ENCODE measurements around the gene TMEM170A.

The TMEM170A gene

DNA sequence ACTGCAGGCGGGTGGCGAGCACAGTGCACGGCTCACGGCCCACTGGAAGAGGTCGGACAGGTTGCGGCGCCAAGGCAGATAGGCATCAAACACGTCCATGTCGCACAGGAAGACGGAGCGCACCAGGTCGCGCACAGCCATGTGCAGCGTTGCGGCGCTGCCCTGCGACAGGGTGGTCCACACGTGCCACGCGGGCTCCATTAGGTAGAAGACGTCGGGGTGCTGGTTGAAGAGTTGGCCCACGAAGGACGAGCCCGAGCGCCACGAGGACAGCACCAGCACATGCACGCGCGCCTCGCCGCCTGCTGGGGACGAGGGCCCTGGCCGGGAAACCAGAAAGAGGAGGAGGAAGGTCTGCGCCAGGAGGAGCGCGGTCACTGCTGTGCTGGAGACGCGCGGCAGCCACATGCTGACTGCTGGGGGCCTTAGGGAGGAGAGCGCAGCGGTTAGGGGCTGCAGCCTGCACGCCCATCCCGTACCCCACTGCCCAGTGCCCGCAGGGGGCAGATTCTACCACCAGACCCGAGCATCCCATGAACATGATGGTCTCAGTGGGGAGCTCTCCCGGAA, 15.0 kb upstream of the TMEM170A start:
- no peak overlapping the region for H3K4me3 ChIP-seq (replicated peaks in 1 of 2; ENCODE audit: low read depth in 2 of 2, low read length in 2 of 2)
- TF ChIP-seq, protein P1, sequence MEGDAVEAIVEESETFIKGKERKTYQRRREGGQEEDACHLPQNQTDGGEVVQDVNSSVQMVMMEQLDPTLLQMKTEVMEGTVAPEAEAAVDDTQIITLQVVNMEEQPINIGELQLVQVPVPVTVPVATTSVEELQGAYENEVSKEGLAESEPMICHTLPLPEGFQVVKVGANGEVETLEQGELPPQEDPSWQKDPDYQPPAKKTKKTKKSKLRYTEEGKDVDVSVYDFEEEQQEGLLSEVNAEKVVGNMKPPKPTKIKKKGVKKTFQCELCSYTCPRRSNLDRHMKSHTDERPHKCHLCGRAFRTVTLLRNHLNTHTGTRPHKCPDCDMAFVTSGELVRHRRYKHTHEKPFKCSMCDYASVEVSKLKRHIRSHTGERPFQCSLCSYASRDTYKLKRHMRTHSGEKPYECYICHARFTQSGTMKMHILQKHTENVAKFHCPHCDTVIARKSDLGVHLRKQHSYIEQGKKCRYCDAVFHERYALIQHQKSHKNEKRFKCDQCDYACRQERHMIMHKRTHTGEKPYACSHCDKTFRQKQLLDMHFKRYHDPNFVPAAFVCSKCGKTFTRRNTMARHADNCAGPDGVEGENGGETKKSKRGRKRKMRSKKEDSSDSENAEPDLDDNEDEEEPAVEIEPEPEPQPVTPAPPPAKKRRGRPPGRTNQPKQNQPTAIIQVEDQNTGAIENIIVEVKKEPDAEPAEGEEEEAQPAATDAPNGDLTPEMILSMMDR (IDR thresholded peaks at IDR 0.05; ENCODE audit: low read depth, low read length): no peak
- DNase-seq (ENCODE audit: low read depth in 2 of 2): no peak

GRCh38 chr16:75478480-75479345, 14.2 kb upstream of the TMEM170A start:
- no peak for DNase-seq (ENCODE audit: low read depth in 2 of 2)
- TF ChIP-seq, protein P1 (IDR thresholded peaks at IDR 0.05; ENCODE audit: low read depth, low read length): no peak
- H3K4me3 ChIP-seq (replicated peaks in 1 of 2; ENCODE audit: low read depth in 2 of 2, low read length in 2 of 2): no peak overlapping the region

- no peak overlapping the region for H3K4me3 ChIP-seq (replicated peaks in 1 of 2; ENCODE audit: low read depth in 2 of 2, low read length in 2 of 2)
- TF ChIP-seq, protein P1 (IDR thresholded peaks at IDR 0.05; ENCODE audit: low read depth, low read length): no peak
- no peak for DNase-seq (ENCODE audit: low read depth in 2 of 2)
Observed at GRCh38 chr16:75477680-75478473, 13.4 kb upstream of the TMEM170A start.

DNA sequence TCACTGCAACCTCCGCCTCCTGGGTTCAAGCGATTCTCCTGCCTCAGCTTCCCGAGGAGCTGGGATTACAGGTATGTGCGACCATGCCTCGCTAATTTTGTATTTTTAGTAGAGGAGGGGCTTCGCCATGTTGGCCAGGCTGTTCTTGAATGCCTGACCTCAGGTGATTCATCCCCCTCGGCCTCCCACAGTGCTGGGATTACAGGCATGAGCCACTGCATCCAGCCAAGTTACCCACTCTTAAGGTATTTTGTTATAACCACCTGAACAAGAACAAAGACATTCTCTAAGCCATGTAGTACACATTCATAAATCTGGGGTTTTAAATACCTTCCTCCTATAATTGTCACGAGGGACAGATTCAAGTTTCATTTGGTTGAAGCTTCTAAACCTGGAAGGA, 12.3 kb upstream of the TMEM170A start:
- TF ChIP-seq, protein P1 (IDR thresholded peaks at IDR 0.05; ENCODE audit: low read depth, low read length): no peak
- DNase-seq (ENCODE audit: low read depth in 2 of 2): no peak

GRCh38 chr16:75475420-75475847, 10.9 kb upstream of the TMEM170A start:
- TF ChIP-seq, protein P1 (IDR thresholded peaks at IDR 0.05; ENCODE audit: low read depth, low read length): no peak
- H3K4me3 ChIP-seq (replicated peaks in 1 of 2; ENCODE audit: low read depth in 2 of 2, low read length in 2 of 2): no peak overlapping the region
- no peak for DNase-seq (ENCODE audit: low read depth in 2 of 2)

More for the DNA sequence above, 12.3 kb upstream of the TMEM170A start:
- H3K4me3 ChIP-seq (replicated peaks in 1 of 2; ENCODE audit: low read depth in 2 of 2, low read length in 2 of 2): no peak overlapping the region

GRCh38 chr16:75472908-75473877, 8.7 kb upstream of the TMEM170A start:
- DNase-seq (ENCODE audit: low read depth in 2 of 2): no peak
- H3K4me3 ChIP-seq (replicated peaks in 1 of 2; ENCODE audit: low read depth in 2 of 2, low read length in 2 of 2): no peak overlapping the region
- TF ChIP-seq, protein P1 (IDR thresholded peaks at IDR 0.05; ENCODE audit: low read depth, low read length): no peak
